Neural cell (in vitro differentiated cells): ENCODE data around the gene MAML3. TPM values are rescaled to one million over a fixed set of nuclear protein-coding genes. Genes with fewer than 3 reads are reported as not detected.

Source experiments
- H2AFZ ChIP-seq: fragments of 200-600, 300-800 bp; sonication (generic), shearing (Covaris generic); 2 replicates; pipeline ENCODE4 v1.6.0; 2014; ENCODE audit warnings: low read depth, mild to moderate bottlenecking, antibody characterized with exemption, low read length, moderate library complexity
- H3F3A ChIP-seq: fragments of 200-600 bp; shearing (Covaris generic); 2 replicates; pipeline ENCODE4 v1.6.1; 2016; ENCODE audit warnings: mild to moderate bottlenecking, moderate library complexity, mixed read lengths, antibody characterized with exemption, low read length; ENCODE audit not compliant: insufficient read depth, poor library complexity, severe bottlenecking
- H3K27ac ChIP-seq: fragments of 200-600, 300-800 bp; sonication (generic), shearing (Covaris generic); 2 replicates; pipeline ENCODE4 v1.5.1; 2014; ENCODE audit warnings: mild to moderate bottlenecking, low read length, moderate library complexity
- H3K27me3 ChIP-seq: fragments of 300-800, 200-600 bp; sonication (generic), shearing (Covaris generic); 2 replicates; pipeline ENCODE4 v1.6.0; 2014; ENCODE audit warnings: mild to moderate bottlenecking, low read depth, low read length, moderate library complexity; ENCODE audit not compliant: insufficient read depth
- H3K36me3 ChIP-seq: fragments of 300-800, 200-600 bp; sonication (generic), shearing (Covaris generic); 2 replicates; pipeline ENCODE4 v1.5.1; 2014; ENCODE audit warnings: mild to moderate bottlenecking, antibody characterized with exemption, low read length, moderate library complexity; ENCODE audit not compliant: insufficient read depth
- H3K4me2 ChIP-seq: fragments of 300-800, 200-600 bp; sonication (generic), shearing (Covaris generic); 2 replicates; pipeline ENCODE4 v1.6.0; 2014; ENCODE audit warnings: mild to moderate bottlenecking, low read length
- H3K4me3 ChIP-seq: fragments of 300-800, 200-600 bp; sonication (generic), shearing (Covaris generic); 2 replicates; pipeline ENCODE4 v1.5.1; 2014; ENCODE audit warnings: mild to moderate bottlenecking, low read length, moderate library complexity
- H3K79me2 ChIP-seq: fragments of 200-600 bp; shearing (Covaris generic); replicated peaks from 2 replicates; pipeline ENCODE4 v1.6.0; 2014; ENCODE audit warnings: mild to moderate bottlenecking, low read length, moderate library complexity; ENCODE audit not compliant: insufficient read depth
- H3K9ac ChIP-seq: fragments of 300-800, 200-600 bp; sonication (generic), shearing (Covaris generic); 2 replicates; pipeline ENCODE4 v1.6.1; 2016; ENCODE audit warnings: mild to moderate bottlenecking, low read length, mixed read lengths
- H3K9me2 ChIP-seq: fragments of 200-600 bp; shearing (Covaris generic); 2 replicates; pipeline ENCODE4 v1.6.1; 2016; ENCODE audit warnings: mild to moderate bottlenecking, low read length, mixed read lengths; ENCODE audit not compliant: insufficient read depth
- H3K9me3 ChIP-seq: fragments of 200-600, 300-800 bp; sonication (generic), shearing (Covaris generic); 2 replicates; pipeline ENCODE4 v1.6.1; 2016; ENCODE audit warnings: mild to moderate bottlenecking, mixed run types, low read length, moderate library complexity, mixed read lengths
- H4K20me1 ChIP-seq: fragments of 200-600 bp; shearing (Covaris generic); 2 replicates; pipeline ENCODE4 v1.6.1; 2016; ENCODE audit warnings: mild to moderate bottlenecking, mixed run types; ENCODE audit not compliant: insufficient read depth
- CTCF ChIP-seq: fragments of 450-650 bp; IDR thresholded peaks from 2 replicates; pipeline ENCODE4 v1.5.1; 2014; ENCODE audit warnings: antibody characterized with exemption, mild to moderate bottlenecking, moderate library complexity; ENCODE audit not compliant: poor library complexity, severe bottlenecking
- EP300 ChIP-seq: fragments of 450-650 bp; conservative IDR thresholded peaks from 2 replicates; pipeline ENCODE4 v1.6.1; 2014; ENCODE audit warnings: antibody characterized with exemption, mild to moderate bottlenecking, moderate library complexity; ENCODE audit not compliant: poor library complexity, severe bottlenecking
- EZH2 ChIP-seq: fragments of 200-600, 300-800 bp; shearing (Covaris generic), sonication (generic); IDR thresholded peaks from 2 replicates; pipeline ENCODE4 v1.6.1; 2014; ENCODE audit warnings: antibody characterized with exemption, low read length, borderline replicate concordance, mild to moderate bottlenecking; ENCODE audit not compliant: insufficient read depth, poor library complexity, severe bottlenecking
- MXI1 ChIP-seq: fragments of 450-650 bp; conservative IDR thresholded peaks from 2 replicates; pipeline ENCODE4 v1.6.1; 2014; ENCODE audit warnings: antibody characterized with exemption, mild to moderate bottlenecking; ENCODE audit not compliant: poor library complexity, severe bottlenecking
- POLR2AphosphoS5 ChIP-seq: IDR thresholded peaks from 2 replicates; pipeline ENCODE4 v1.6.1; 2012
- RAD21 ChIP-seq: fragments of 450-650 bp; conservative IDR thresholded peaks from 2 replicates; pipeline ENCODE4 v1.6.1; 2014; ENCODE audit warnings: antibody characterized with exemption, mild to moderate bottlenecking, moderate library complexity
- SMC3 ChIP-seq: fragments of 450-650 bp; conservative IDR thresholded peaks from 2 replicates; pipeline ENCODE4 v1.6.1; 2014; ENCODE audit warnings: antibody characterized with exemption, mild to moderate bottlenecking, moderate library complexity; ENCODE audit not compliant: poor library complexity
- TAF1 ChIP-seq: IDR thresholded peaks from 2 replicates; pipeline ENCODE4 v1.6.1; 2012; ENCODE audit warnings: low read depth
- polyA plus RNA-seq: library from polyadenylated mRNA; depleted of rRNA; stranded (reverse); fragments of >200 nt; gene quantifications from 2 replicates; pipeline ENCODE4 v1.2.3, GENCODE V29; 2014
- TF ChIP-seq, protein P1 (sequence below): IDR thresholded peaks from 2 replicates; pipeline ENCODE4 v1.6.1; 2012; ENCODE audit warnings: borderline replicate concordance

Gene MAML3
- polyA plus RNA-seq, 1 donor from 2014 or later = 10.2 TPM

- Histone ChIP-seq H2AFZ (no peak overlapping the region), H3K36me3 (no peaks in the 10 kb centered on the region), H3K4me3 (no peak overlapping the region), H3K79me2 (peaks cover 25% of the 10 kb centered on the region), H3K9me3 (no peaks in the 10 kb centered on the region), H3K9ac (no peak overlapping the region), H3K4me2 (no peak overlapping the region), H3K27me3 (no peaks in the 10 kb centered on the region), H3K9me2 (no peaks in the 10 kb centered on the region), H4K20me1 (no peaks in the 10 kb centered on the region), H3F3A (no peaks in the 10 kb centered on the region), H3K27ac (no peak overlapping the region)
- TF ChIP-seq MXI1 = no peak
- no peak for TF ChIP-seq TAF1
- no peak for TF ChIP-seq CTCF
- TF ChIP-seq EP300 = no peak
These were observed 63.7 kb downstream of the MAML3 start for GRCh38 chr4:140090215-140090731.

DNA sequence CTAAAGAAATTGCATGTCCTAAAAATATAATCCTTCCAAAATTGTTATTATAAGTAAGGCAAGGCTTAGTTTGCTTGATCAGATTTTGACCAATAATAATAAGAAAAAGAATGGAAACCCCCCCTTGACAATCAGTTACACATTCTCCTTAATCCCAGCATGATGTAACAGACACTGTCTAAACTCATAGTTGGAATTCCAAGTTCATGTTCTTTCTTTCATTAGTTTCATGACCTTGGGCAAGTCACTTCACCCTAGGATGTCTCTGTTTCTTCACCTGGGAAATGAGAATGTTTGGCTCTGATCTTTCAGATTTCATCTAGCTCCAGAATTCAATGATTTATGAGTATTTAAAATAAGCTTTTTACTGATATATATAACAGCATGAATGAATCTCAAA, 64.8 kb downstream of the MAML3 start:
- Histone ChIP-seq H3K9ac (no peak overlapping the region), H3K36me3 (no peaks in the 10 kb centered on the region), H3K27ac (no peak overlapping the region), H3K79me2 (peaks cover 15% of the 10 kb centered on the region), H4K20me1 (no peaks in the 10 kb centered on the region), H3K4me2 (no peak overlapping the region), H3K27me3 (no peaks in the 10 kb centered on the region), H3K9me2 (no peaks in the 10 kb centered on the region), H3K9me3 (no peaks in the 10 kb centered on the region), H3K4me3 (no peak overlapping the region), H3F3A (no peaks in the 10 kb centered on the region), H2AFZ (no peak overlapping the region)
- TF ChIP-seq MXI1 (no peak), CTCF (no peak), EZH2 (no peak), EP300 (no peak), POLR2AphosphoS5 (no peak), RAD21 (no peak), SMC3 (no peak), TAF1 (no peak)
- TF ChIP-seq, protein P1, sequence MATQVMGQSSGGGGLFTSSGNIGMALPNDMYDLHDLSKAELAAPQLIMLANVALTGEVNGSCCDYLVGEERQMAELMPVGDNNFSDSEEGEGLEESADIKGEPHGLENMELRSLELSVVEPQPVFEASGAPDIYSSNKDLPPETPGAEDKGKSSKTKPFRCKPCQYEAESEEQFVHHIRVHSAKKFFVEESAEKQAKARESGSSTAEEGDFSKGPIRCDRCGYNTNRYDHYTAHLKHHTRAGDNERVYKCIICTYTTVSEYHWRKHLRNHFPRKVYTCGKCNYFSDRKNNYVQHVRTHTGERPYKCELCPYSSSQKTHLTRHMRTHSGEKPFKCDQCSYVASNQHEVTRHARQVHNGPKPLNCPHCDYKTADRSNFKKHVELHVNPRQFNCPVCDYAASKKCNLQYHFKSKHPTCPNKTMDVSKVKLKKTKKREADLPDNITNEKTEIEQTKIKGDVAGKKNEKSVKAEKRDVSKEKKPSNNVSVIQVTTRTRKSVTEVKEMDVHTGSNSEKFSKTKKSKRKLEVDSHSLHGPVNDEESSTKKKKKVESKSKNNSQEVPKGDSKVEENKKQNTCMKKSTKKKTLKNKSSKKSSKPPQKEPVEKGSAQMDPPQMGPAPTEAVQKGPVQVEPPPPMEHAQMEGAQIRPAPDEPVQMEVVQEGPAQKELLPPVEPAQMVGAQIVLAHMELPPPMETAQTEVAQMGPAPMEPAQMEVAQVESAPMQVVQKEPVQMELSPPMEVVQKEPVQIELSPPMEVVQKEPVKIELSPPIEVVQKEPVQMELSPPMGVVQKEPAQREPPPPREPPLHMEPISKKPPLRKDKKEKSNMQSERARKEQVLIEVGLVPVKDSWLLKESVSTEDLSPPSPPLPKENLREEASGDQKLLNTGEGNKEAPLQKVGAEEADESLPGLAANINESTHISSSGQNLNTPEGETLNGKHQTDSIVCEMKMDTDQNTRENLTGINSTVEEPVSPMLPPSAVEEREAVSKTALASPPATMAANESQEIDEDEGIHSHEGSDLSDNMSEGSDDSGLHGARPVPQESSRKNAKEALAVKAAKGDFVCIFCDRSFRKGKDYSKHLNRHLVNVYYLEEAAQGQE = no peak
